IMR-90 (cell line): Measurements from ENCODE around the gene NRXN2. TPM values are rescaled to one million over a fixed set of nuclear protein-coding genes. Genes with fewer than 3 reads are reported as not detected.

ENCODE experiments used
- ATAC-seq: fragments of 200-7000 bp; cut with Tn5 transposase; 2 replicates; pipeline ENCODE4 v1.9.1; 2020; ENCODE audit warnings: low read depth, mild to moderate bottlenecking, moderate library complexity
- BruUV-seq: library from RNA; stranded (reverse); fragments of 400-500 nt; replicated peaks from 2 replicates; lab custom pipeline; 2021; lab: Mats Ljungman, UMichigan
- CTCF ChIA-PET: fragments of 300-600 bp; formaldehyde crosslinking; extraction: SDS; loops from one replicate; lab custom pipeline; 2021; ENCODE audit warnings: antibody characterized with exemption; lab: Yijun Ruan, JAX
- POLR2A ChIA-PET: fragments of 300-600 bp; sonication (Branson Sonifier 250); formaldehyde crosslinking; loops from one replicate; lab custom pipeline; 2022; ENCODE audit warnings: antibody characterized with exemption; ENCODE audit not compliant: unreplicated experiment; lab: Charles Lee
- DNase-seq: peaks from one replicate; pipeline ENCODE4 v3.0.0; 2013
- H2AFZ ChIP-seq: replicated peaks from 2 replicates; pipeline ENCODE3; 2013; ENCODE audit warnings: low read length, mild to moderate bottlenecking; ENCODE audit not compliant: poor library complexity
- H2AK5ac ChIP-seq: 2 replicates; pipeline ENCODE4 v1.6.1; 2013; ENCODE audit warnings: low read depth, low read length, inconsistent platforms
- H2AK9ac ChIP-seq: replicated peaks from 2 replicates; pipeline ENCODE3; 2013; ENCODE audit warnings: mild to moderate bottlenecking, low read depth, low read length, moderate library complexity; ENCODE audit not compliant: poor library complexity
- H2BK120ac ChIP-seq: 2 replicates; pipeline ENCODE4 v1.6.1; 2013; ENCODE audit warnings: low read depth, low read length, inconsistent platforms
- H2BK15ac ChIP-seq: 3 replicates; pipeline ENCODE4 v1.6.1; 2013; ENCODE audit warnings: low read depth, low read length, inconsistent platforms
- H2BK20ac ChIP-seq: 2 replicates; pipeline ENCODE4 v1.6.1; 2013; ENCODE audit warnings: low read depth, mild to moderate bottlenecking, inconsistent platforms, low read length, moderate library complexity
- H2BK5ac ChIP-seq: 2 replicates; pipeline ENCODE4 v1.6.1; 2013; ENCODE audit warnings: mild to moderate bottlenecking, low read depth, low read length, inconsistent platforms; ENCODE audit not compliant: poor library complexity, severe bottlenecking
- H3K14ac ChIP-seq: replicated peaks from 2 replicates; pipeline ENCODE4 v1.6.1; 2013; ENCODE audit warnings: low read depth, low read length, inconsistent platforms
- H3K18ac ChIP-seq: 2 replicates; pipeline ENCODE4 v1.6.1; 2013; ENCODE audit warnings: low read depth, low read length, control low read depth
- H3K23ac ChIP-seq: 2 replicates; pipeline ENCODE4 v1.6.1; 2013; ENCODE audit warnings: low read depth, low read length, inconsistent platforms
- H3K27ac ChIP-seq: 2 replicates; pipeline ENCODE4 v1.5.1; 2013; ENCODE audit warnings: mild to moderate bottlenecking, control low read depth, low read length; ENCODE audit not compliant: insufficient read depth
- H3K27me3 ChIP-seq: 2 replicates; pipeline ENCODE4 v1.6.1; 2013; ENCODE audit warnings: low read length; ENCODE audit not compliant: control insufficient read depth, insufficient read depth
- H3K36me3 ChIP-seq: 2 replicates; pipeline ENCODE4 v1.6.1; 2013; ENCODE audit warnings: low read length, mixed read lengths; ENCODE audit not compliant: control insufficient read depth, insufficient read depth
- H3K4ac ChIP-seq: 2 replicates; pipeline ENCODE4 v1.6.1; 2013; ENCODE audit warnings: low read depth, low read length, inconsistent platforms
- H3K4me1 ChIP-seq: 2 replicates; pipeline ENCODE4 v1.6.1; 2013; ENCODE audit warnings: low read length, mixed read lengths; ENCODE audit not compliant: control insufficient read depth, insufficient read depth
- H3K4me2 ChIP-seq: 2 replicates; pipeline ENCODE4 v1.6.1; 2013; ENCODE audit warnings: low read depth, mild to moderate bottlenecking, control low read depth, low read length, moderate library complexity
- H3K4me3 ChIP-seq: 2 replicates; pipeline ENCODE4 v1.5.1; 2013; ENCODE audit warnings: low read depth, mild to moderate bottlenecking, control low read depth, low read length, moderate library complexity; ENCODE audit not compliant: insufficient read depth
- H3K56ac ChIP-seq: 2 replicates; pipeline ENCODE4 v1.6.1; 2013; ENCODE audit warnings: low read length, inconsistent platforms; ENCODE audit not compliant: insufficient read depth; ENCODE audit errors: extremely low read depth
- H3K79me1 ChIP-seq, 2 experiments: 2 replicates each; pipeline ENCODE4 v1.6.1; 2013; ENCODE audit warnings: low read length in 2 of 2, inconsistent platforms in 1 of 2, low read depth in 1 of 2
- H3K9ac ChIP-seq: 2 replicates; pipeline ENCODE4 v1.6.1; 2013; ENCODE audit warnings: low read depth, low read length, control low read depth
- H3K9me1 ChIP-seq: 2 replicates; pipeline ENCODE4 v1.6.1; 2013; ENCODE audit warnings: low read length, inconsistent platforms; ENCODE audit not compliant: insufficient read depth
- H3K9me3 ChIP-seq: 2 replicates; pipeline ENCODE4 v1.6.1; 2013; ENCODE audit warnings: low read length; ENCODE audit not compliant: control insufficient read depth, insufficient read depth
- H4K20me1 ChIP-seq: 2 replicates; pipeline ENCODE4 v1.6.1; 2013; ENCODE audit warnings: low read length, inconsistent platforms; ENCODE audit not compliant: insufficient read depth
- H4K5ac ChIP-seq: 2 replicates; pipeline ENCODE4 v1.6.1; 2013; ENCODE audit warnings: mild to moderate bottlenecking, low read depth, low read length, control low read depth
- H4K8ac ChIP-seq, 2 experiments: 2 replicates each; pipeline ENCODE4 v1.6.1; 2013; ENCODE audit warnings: low read depth in 2 of 2, low read length in 2 of 2, control low read depth in 1 of 2, inconsistent platforms in 1 of 2
- H4K91ac ChIP-seq: 2 replicates; pipeline ENCODE4 v1.6.1; 2013; ENCODE audit warnings: low read depth, low read length, inconsistent platforms; ENCODE audit not compliant: insufficient read depth
- CHD1 ChIP-seq: IDR thresholded peaks from 2 replicates; pipeline ENCODE4 v1.6.1; 2012; ENCODE audit warnings: low read depth, low read length, improper control_type of control experiment
- ELK1 ChIP-seq: fragments of 150-350 bp; IDR thresholded peaks from 2 replicates; pipeline ENCODE4 v1.6.1; 2016; ENCODE audit warnings: low read depth, mild to moderate bottlenecking, low read length, moderate library complexity, borderline replicate concordance
- FOS ChIP-seq: fragments of 150-350 bp; IDR thresholded peaks from 2 replicates; pipeline ENCODE4 v1.6.1; 2016; ENCODE audit warnings: low read depth, low read length
- MAFK ChIP-seq: IDR thresholded peaks from 2 replicates; pipeline ENCODE4 v1.6.1; 2012; ENCODE audit warnings: low read depth, low read length, improper control_type of control experiment
- MAZ ChIP-seq: IDR thresholded peaks from 2 replicates; pipeline ENCODE4 v1.6.1; 2012; ENCODE audit warnings: low read depth, mild to moderate bottlenecking, low read length, improper control_type of control experiment, moderate library complexity, borderline replicate concordance
- NFE2L2 ChIP-seq: fragments of 150-350 bp; IDR thresholded peaks from 2 replicates; pipeline ENCODE4 v1.6.1; 2016; ENCODE audit warnings: low read depth, mild to moderate bottlenecking, low read length
- RCOR1 ChIP-seq: IDR thresholded peaks from 2 replicates; pipeline ENCODE4 v1.6.1; 2012; ENCODE audit warnings: mild to moderate bottlenecking, low read length, improper control_type of control experiment; ENCODE audit not compliant: insufficient replicate concordance
- RFX5 ChIP-seq: IDR thresholded peaks from 2 replicates; pipeline ENCODE4 v1.8.0; 2012; ENCODE audit warnings: low read depth, mild to moderate bottlenecking, low read length, moderate library complexity
- SMC3 ChIP-seq: fragments of 150-350 bp; IDR thresholded peaks from 2 replicates; pipeline ENCODE4 v1.6.1; 2016; ENCODE audit warnings: low read depth, mild to moderate bottlenecking, antibody characterized with exemption, low read length, moderate library complexity
- WGBS, 2 experiments: methylation state at CpG; one replicate each; pipeline versions ENCODE4 v1.1.5 to v1.1.7; 2013; ENCODE audit warnings: missing lambda C conversion rate in 2 of 2; ENCODE audit not compliant: insufficient read length in 1 of 2; ENCODE audit errors: extremely low coverage in 2 of 2; 5-methylcytosine and 5-hydroxymethylcytosine counted together
- dilution Hi-C: fragments of 300-500 bp; cut with HindIII; formaldehyde crosslinking; loops from one replicate; pipeline ENCODE4 v1.14.3; 2018; ENCODE audit warnings: low sequenced_read_pairs; ENCODE audit not compliant: unreplicated experiment
- in situ Hi-C: fragments of 300-500 bp; cut with MboI; formaldehyde crosslinking; loops from 3 replicates; pipeline ENCODE4 v1.14.3; 2019; ENCODE audit warnings: low sequenced_read_pairs, inconsistent platforms, mixed read lengths
- intact Hi-C: fragments of 100-400 bp; cut with micrococcal nuclease; formaldehyde crosslinking; loops from 2 replicates; pipeline ENCODE4 v1.10.0; 2022
- polyA plus RNA-seq, 3 experiments: library from polyadenylated mRNA; depleted of rRNA; stranded (reverse); fragments of >200 nt; gene quantifications; 2 replicates each; pipeline ENCODE4 v1.2.3, GENCODE V29; 2012; ENCODE audit warnings: low replicate concordance in 1 of 3
- total RNA-seq: library from RNA; depleted of rRNA; stranded (reverse); fragments of >200 nt; gene quantifications from 2 replicates; pipeline ENCODE4 v1.2.3, GENCODE V29; 2012
- TF ChIP-seq, protein P1 (sequence below): conservative IDR thresholded peaks from 2 replicates; pipeline ENCODE4 v1.5.1; 2012; ENCODE audit warnings: mild to moderate bottlenecking, low read depth, low read length, improper control_type of control experiment

NRXN2 gene
- total and polyA plus RNA-seq, 2 of the 4 experiments (the other 2 are of a cell fraction) = 0.18 to 0.22 TPM

GRCh38 chr11:64568584-64569140, 154.3 kb downstream of the NRXN2 start:
- POLR2A ChIA-PET = no interaction called here
- Histone ChIP-seq H2BK120ac (no peak overlapping the region), H3K79me1 (no peaks in the 10 kb centered on the region), H3K4ac (no peak overlapping the region), H2AK9ac (no peak overlapping the region), H3K9me1 (no peaks in the 10 kb centered on the region), H3K14ac (no peak overlapping the region), H2AK5ac (no peak overlapping the region), H3K27ac (no peak overlapping the region), H3K36me3 (no peaks in the 10 kb centered on the region), H3K27me3 (peaks cover 26% of the 10 kb centered on the region), H3K56ac (no peak overlapping the region), H2BK20ac (no peak overlapping the region), H3K23ac (no peak overlapping the region), H2BK15ac (no peak overlapping the region), H4K8ac (no peak overlapping the region), H3K4me3 (no peak overlapping the region), H3K9me3 (no peaks in the 10 kb centered on the region), H2AFZ (no peak overlapping the region), H3K4me2 (no peak overlapping the region), H4K5ac (no peak overlapping the region), H4K20me1 (no peaks in the 10 kb centered on the region), H4K91ac (no peak overlapping the region), H3K4me1 (no peaks in the 10 kb centered on the region), H2BK5ac (no peak overlapping the region), H3K18ac (no peak overlapping the region), H3K9ac (no peak overlapping the region)
- intact Hi-C loops (no loop called here), in situ Hi-C loops (no loop called here), dilution Hi-C loops (no loop called here)
- no TSS peak for BruUV-seq
- ATAC-seq = no peak
- 40% methylated on average over 1 of the region's 8 CpGs; no CpG with 5 or more reads in 1 of the 2 experiments for WGBS, 2 experiments
- TF ChIP-seq CHD1 (no peak), FOS (no peak), RCOR1 (no peak), NFE2L2 (no peak), SMC3 (no peak), MAZ (no peak), ELK1 (no peak), RFX5 (no peak), MAFK (no peak)
- TF ChIP-seq, protein P1, sequence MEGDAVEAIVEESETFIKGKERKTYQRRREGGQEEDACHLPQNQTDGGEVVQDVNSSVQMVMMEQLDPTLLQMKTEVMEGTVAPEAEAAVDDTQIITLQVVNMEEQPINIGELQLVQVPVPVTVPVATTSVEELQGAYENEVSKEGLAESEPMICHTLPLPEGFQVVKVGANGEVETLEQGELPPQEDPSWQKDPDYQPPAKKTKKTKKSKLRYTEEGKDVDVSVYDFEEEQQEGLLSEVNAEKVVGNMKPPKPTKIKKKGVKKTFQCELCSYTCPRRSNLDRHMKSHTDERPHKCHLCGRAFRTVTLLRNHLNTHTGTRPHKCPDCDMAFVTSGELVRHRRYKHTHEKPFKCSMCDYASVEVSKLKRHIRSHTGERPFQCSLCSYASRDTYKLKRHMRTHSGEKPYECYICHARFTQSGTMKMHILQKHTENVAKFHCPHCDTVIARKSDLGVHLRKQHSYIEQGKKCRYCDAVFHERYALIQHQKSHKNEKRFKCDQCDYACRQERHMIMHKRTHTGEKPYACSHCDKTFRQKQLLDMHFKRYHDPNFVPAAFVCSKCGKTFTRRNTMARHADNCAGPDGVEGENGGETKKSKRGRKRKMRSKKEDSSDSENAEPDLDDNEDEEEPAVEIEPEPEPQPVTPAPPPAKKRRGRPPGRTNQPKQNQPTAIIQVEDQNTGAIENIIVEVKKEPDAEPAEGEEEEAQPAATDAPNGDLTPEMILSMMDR = no peak
- no peak for DNase-seq
- CTCF ChIA-PET = no interaction called here
